ENCODE data around the gene GPD2.

DNA sequence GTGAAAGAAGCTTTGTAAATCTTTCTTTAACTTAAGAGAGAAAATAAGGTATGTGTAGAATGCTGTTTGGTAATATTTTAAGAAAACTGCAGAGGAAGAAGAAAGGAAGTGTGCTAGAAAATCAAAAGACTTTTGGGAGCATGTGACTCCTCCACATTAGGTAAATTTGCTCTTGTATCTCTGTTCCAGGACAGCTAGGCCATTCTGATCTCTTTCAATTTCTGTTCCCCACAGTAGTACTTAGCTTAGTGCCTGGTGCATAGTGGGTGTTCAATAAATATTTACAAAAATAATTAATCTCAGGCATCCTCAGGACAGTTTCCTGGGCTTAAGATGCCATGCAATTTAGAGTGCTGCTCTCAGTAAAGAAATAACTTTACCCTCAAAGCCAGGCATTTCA lies 105.0 kb downstream of the GPD2 start:
- no peak for TF ChIP-seq POLR2AphosphoS5 (IDR thresholded peaks at IDR 0.05)
- TF ChIP-seq CTCF (IDR thresholded peaks at IDR 0.05; ENCODE audit: poor library complexity, severe bottlenecking), result no peak
- TF ChIP-seq EP300 (conservative IDR thresholded peaks at IDR 0.05; ENCODE audit: poor library complexity, severe bottlenecking), result no peak
- TF ChIP-seq TAF1 (IDR thresholded peaks at IDR 0.05; ENCODE audit: low read depth), result no peak
- no peak for TF ChIP-seq RAD21 (conservative IDR thresholded peaks at IDR 0.05)
- no peak for TF ChIP-seq REST (IDR thresholded peaks at IDR 0.05; ENCODE audit: borderline replicate concordance)
- TF ChIP-seq SMC3 (conservative IDR thresholded peaks at IDR 0.05; ENCODE audit: poor library complexity), result no peak
